ENCODE results near the gene ZFYVE16.

GRCh38 chr5:80483636-80484232, 75.9 kb downstream of the ZFYVE16 start:
- TF ChIP-seq EZH2 (IDR thresholded peaks at IDR 0.05; ENCODE audit: insufficient read depth, poor library complexity, severe bottlenecking) = no peak
- TF ChIP-seq EZH2phosphoT487 (IDR thresholded peaks at IDR 0.05; ENCODE audit: insufficient read depth, low read depth) = no peak
